Muscle of arm (tissue), 12 donors: ENCODE data around the gene NOD1. TPM values are rescaled to one million over a fixed set of nuclear protein-coding genes. Genes with fewer than 3 reads are reported as not detected.
A peak's percentile ranks its signal among the peaks of the same experiment; 100 is the strongest.

Source experiments
- DNase-seq: peaks from one replicate; pipeline ENCODE4 v3.0.0-alpha.2; 2013
- polyA plus RNA-seq, 12 donors: library from polyadenylated mRNA; unstranded; fragments of 120-200 nt; gene quantifications; one replicate each; pipeline ENCODE4 v1.2.1, GENCODE V29; 2013; ENCODE audit not compliant: insufficient read length in 12 of 12

NOD1 gene
- polyA plus RNA-seq, 12 donors: 9.6 to 20.8 (median 15.7) TPM; not detected in 1

- no peak for DNase-seq
Measured at GRCh38 chr7:30450240-30450982, 28.2 kb downstream of the NOD1 start.

DNA sequence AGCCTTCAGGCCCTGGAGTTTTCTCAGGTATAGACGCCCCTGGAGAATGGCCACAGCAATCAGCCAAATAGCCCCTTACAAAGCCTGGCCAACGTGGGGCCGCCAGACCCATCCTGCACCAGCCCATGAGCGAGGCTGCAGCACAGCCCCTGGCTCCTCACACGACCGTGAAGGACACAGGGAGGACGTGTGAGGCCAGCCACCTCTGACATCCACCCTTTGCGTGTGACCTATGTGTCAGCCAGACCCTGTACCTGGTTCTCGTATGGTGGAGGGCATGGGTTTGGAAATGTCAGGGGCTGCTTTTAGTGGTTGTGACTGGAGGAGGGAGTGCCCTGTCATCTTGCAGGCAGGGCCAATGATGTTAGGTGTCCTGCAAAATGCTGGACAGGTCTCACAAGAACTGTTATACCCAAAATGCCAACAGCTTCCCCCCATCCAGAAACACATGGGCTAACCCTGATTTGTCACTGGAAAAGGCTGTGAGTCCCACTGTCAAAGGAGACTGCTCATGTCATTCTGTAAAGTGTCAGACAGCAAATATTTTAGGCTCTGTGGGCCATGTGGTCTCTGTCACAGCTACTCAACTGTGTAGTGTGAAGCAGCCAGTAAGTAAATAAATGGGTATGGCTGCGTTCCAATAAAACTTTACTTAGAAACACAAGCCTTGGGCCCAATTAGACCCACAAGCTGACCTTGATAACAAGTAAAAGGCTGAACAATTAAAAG is 30.0 kb downstream of the NOD1 start:
- DNase-seq: no peak

DNA sequence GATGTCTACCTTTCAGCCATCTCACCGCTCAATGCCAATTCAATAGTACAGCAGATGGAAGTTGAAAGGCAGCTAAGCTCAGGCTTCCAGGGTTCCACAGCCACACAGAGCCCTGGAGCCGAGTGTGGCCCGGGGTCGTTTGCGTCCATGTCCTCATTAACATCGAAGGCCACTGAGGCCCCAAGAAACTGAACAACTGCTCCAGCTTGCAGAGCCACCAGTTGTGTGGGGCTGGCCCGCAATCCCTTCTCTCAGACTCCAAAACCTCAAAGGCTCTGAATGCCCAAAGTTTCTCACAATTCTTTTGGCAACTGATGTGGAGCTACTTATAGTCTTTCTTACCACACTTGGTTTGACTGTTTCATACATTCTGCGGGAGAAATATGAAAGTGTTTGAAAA is 31.1 kb downstream of the NOD1 start:
- no peak for DNase-seq

GRCh38 chr7:30446266-30446665 is 32.3 kb downstream of the NOD1 start:
- DNase-seq: no peak

- DNase-seq: no peak
Measured at GRCh38 chr7:30445770-30446169, 32.8 kb downstream of the NOD1 start.

GRCh38 chr7:30437823-30438574 is 40.6 kb downstream of the NOD1 start:
- no peak for DNase-seq

DNA sequence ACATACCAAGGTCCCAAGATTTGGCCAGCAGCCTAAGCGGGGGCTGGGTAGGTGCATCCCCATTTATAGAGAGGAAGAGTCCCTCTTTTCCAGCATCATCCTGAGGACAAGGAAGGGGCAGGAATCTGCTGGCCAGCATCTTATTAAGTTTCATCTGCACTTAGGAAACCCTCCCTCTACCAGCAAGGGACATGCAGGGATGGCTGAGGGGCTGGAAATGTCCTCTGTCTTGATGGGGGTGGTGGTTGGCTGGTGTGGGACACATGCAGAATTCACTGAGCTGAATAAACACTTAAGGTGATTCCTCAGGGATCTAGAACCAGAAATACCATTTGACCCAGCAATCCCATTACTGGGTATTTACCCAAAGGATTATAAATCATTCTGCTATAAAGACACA is 42.1 kb downstream of the NOD1 start:
- DNase-seq: no peak

DNA sequence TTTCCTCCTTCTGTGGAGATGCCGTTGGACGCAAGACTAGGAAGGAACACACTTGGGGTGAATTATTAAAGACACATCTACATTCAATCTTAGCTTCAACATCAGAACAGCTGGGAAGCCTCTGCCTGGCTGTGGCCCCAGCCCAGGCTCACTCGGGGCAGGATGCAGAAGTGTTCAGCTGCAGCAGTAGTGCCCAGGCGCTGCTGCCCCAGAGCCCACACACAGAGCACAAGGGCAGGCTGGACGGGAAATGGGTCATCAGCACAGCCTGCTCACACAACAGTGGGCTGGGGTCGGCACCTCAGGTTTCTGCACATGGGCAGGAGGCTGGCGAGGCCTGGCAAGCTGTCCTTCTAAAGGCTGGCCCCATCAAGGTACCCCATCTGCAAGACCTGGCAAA is 42.5 kb downstream of the NOD1 start:
- no peak for DNase-seq

DNA sequence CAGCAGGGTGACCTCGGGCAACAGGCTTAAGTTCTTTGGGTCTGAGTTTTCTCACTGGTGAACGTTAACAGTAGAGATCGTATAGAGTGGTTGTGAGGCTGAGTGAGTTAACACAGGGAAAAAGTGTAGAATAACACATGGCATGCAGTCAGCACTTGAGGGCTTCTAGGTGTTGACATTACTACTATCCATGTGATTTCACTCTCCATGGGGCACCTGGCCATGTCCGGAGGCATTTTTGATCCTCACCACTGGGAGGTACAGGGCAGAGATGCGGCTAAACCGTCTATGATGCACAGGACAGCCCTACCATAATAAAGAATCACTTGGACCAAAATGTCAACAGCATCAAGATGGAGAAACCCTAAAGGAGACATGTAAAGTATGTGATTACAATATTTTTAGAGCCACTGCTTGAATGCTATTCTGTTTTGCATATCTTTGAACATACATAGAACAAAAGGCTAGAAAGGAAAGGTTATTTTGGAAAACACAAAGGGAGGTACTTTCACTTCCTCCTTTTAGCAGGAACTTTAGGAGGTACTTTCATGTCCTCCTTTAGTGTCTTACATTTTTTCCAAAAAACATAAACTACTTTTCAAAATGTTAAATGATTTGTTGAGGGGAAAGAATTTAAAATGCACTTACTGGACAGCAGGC is 44.3 kb downstream of the NOD1 start:
- no peak for DNase-seq

- no peak for DNase-seq
Measured at GRCh38 chr7:30433506-30433905, 45.1 kb downstream of the NOD1 start.

DNA sequence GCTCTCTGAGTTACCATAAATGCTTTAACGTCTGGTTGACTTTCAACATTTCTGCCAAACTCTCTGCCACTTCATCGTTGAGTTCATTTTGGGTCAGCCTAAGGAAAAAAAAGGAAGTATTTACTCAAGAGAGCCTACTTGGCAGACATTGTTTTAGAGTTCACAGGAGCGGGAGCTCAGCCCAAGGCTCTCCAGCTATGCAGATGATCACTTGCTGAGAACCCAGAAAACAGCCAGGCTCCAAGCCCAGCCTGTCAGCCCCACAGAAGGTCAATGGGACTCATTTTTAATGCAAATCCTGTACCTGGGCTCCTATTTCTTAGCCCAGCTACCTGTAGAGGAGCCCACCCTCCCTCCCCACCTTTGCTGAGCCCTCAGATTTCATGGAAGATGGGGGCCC is 45.5 kb downstream of the NOD1 start:
- peak; percentile 66 for DNase-seq

DNA sequence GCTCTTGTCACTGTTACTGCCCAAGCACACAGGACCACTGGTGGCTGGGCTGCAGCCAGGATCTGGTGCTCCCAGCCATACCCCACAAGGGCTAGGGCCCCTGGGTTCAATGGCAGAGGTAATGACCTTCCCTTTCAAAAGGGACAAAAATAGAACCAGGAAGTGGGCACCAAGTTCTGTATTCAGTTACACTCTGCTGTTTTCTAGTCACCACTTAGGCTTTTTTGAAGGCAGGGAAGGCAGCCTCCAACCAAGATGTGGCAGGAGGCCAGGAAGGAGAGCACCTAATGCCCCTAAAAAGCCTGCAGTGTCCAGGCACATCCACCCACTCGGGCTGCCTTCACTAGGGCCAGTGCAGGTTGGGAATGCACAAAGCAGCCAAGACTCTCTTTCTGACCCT is 47.8 kb downstream of the NOD1 start:
- DNase-seq: no peak

DNA sequence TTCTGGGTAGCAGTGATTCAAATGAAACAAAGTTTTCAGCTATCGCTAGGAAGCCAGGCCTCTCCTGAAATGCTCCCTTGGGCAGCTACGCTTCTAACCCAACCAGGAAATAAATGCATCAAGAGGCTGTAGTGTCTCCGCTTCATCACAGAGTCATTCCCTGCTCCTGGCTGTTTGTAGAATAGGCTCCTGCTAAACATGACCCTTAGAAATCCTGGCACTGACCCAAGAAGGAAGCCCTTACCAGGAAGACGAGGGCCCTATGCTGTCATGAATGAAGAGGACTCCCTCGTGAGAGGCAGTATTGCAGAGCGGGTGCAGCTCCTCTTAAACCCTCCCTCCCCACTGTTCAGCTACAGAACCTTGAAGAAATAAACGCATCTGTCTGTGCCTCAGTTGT is 48.3 kb downstream of the NOD1 start:
- DNase-seq: peak; percentile 22

- no peak for DNase-seq
Measured at GRCh38 chr7:30429156-30429530, 49.4 kb downstream of the NOD1 start.

DNA sequence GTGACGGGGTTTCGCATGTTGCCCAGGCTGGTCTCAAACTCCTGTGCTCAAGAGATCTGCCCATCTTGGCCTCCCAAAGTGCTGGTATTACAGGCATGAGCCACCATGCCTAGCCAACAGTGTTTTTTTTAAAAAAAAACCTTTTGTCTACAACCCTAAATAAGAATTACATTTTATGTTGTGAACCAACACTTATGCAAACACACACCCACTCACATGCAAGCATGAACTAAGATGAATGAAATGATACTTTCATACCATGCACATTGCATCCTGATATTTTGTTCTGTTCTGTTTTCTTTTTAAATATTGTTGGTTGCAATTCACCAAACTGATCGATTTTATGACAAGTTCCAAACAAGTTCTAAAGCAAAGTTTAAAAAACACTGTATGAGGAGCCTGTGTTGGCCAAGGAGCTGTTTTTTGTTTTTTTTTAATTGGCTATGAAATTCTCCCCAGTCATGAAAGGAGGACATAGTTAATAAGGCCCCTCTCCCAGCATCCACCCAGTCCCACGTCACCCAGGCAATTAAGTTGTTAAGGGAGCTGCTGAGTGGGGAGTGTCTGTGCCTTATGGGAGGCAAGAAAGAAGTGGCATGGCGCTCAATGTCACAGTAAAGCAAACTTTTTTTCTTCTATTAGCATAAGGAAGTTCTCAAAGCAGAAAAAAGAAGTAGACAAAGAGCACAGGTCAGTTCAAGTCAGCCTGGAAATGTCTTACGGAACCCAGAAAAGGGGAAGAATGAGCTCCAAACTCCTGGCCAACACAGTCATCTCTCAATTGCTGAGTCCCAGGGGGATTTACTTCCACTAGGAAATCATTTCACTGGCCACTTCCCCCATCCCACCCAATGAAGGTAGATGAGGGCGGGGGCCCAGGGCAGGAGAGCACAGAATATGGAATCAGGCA is 50.1 kb downstream of the NOD1 start:
- DNase-seq: no peak

DNA sequence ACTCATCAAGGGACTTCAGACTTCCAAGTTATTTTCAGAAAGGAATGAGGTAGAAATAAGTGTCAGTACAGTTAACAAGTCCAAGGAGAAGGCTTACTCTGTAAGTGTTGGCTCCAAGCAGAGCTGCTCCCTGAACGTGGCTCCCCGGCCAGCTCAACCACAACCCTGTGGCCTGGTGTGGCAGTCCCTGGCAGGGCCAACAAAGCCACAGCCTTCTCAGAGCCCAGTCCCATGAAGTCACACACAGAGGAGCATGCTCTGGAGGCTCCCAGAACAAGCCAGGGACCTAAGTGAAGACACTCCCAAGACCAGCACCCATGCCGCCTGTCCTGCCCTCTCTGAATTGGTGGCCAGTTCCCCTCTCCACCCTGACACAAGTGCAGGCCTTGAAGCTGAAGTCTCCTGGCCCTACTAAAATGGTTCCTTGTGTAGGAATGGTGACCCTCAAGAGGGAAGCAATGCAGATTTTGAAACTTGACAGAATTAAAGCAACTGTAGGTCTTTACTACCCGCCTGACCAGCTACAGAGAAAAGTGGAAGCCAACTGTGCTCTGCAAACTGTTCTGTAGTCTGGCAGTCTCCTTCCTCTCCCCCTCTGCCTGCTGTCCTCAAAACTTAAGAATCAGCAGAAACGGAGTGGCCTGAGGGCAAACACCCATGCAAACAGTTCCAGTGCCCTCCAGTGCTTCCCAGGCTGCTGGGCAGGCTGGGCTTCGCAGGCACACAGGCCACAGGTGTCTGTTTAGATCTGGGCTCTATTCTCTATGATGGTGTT is 51.1 kb downstream of the NOD1 start:
- DNase-seq: no peak

DNA sequence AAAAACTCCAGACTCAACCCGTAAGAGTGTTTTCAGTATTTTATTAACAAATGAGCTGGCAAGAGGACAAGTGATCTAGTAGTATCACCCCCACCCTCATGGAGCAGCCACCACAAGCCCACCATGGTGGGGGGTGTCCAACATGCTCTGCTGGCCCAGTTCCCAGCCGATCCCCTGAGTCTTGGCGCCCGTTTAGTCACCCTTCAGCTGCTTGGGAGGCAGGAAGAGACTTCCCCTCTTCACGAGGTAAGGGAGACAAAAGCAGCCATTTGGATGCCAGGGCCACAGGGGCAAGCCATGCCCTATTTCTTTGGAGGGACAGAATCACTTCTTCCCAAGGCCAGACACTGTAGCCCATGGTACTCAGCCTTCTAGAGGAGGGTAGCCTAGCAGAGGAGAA is 54.1 kb downstream of the NOD1 start:
- no peak for DNase-seq

GRCh38 chr7:30423788-30424505 is 54.6 kb downstream of the NOD1 start:
- no peak for DNase-seq

DNA sequence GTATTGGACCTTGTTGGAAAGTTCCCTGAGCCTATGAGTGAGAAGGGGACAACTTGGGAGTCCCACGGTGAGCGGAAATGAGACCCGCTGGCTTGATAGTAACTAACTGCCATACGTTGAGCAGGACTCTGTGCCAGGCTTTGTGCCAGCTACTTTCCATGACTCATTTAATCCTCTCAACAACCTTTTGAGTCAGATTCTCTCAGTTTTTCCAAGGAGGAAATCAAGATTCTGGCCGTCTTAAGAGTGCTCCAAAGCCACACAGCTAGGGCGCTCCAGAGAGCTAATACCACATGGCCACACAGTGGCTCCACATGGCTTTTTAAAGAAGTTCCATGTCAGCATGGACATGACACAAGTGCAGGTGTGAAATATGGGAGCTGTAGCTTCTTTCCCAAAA is 55.7 kb downstream of the NOD1 start:
- DNase-seq: no peak
